Peyer's patch (tissue), 4 donors: ENCODE results near the gene FAM20C.

Source experiments
- POLR2A ChIP-seq, 2 donors: fragments of 450-650 bp; IDR thresholded peaks; one replicate each; pipeline ENCODE4 v1.5.1; 2017; ENCODE audit warnings: antibody characterized with exemption in 2 of 2, mild to moderate bottlenecking in 2 of 2, moderate library complexity in 2 of 2
- TF ChIP-seq, protein P1 (sequence below), 6 experiments: fragments of 450-650 bp in 4 of 6; fragments of 200-600 bp in 2 of 6; sonication (generic) in 1 of 6; IDR thresholded peaks; one replicate each; pipeline ENCODE4 v1.5.1; 2017 to 2019; ENCODE audit warnings: antibody characterized with exemption in 6 of 6, mild to moderate bottlenecking in 3 of 6, moderate library complexity in 1 of 6

- TF ChIP-seq, protein P1, sequence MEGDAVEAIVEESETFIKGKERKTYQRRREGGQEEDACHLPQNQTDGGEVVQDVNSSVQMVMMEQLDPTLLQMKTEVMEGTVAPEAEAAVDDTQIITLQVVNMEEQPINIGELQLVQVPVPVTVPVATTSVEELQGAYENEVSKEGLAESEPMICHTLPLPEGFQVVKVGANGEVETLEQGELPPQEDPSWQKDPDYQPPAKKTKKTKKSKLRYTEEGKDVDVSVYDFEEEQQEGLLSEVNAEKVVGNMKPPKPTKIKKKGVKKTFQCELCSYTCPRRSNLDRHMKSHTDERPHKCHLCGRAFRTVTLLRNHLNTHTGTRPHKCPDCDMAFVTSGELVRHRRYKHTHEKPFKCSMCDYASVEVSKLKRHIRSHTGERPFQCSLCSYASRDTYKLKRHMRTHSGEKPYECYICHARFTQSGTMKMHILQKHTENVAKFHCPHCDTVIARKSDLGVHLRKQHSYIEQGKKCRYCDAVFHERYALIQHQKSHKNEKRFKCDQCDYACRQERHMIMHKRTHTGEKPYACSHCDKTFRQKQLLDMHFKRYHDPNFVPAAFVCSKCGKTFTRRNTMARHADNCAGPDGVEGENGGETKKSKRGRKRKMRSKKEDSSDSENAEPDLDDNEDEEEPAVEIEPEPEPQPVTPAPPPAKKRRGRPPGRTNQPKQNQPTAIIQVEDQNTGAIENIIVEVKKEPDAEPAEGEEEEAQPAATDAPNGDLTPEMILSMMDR (IDR thresholded peaks at IDR 0.05): no peak
- no peak for TF ChIP-seq POLR2A (IDR thresholded peaks at IDR 0.05)
Measured at GRCh38 chr7:210401-210925, 18.1 kb downstream of the FAM20C start.
